Mucosa of descending colon (tissue), 3 donors: ENCODE measurements around the gene SEC61A2. TPM values are rescaled to one million over a fixed set of nuclear protein-coding genes. Genes with fewer than 3 reads are reported as not detected.
A peak's percentile ranks its signal among the peaks of the same experiment; 100 is the strongest.

Experiments
- ATAC-seq: fragments of 200-7000 bp; cut with Tn5 transposase; one replicate; pipeline ENCODE4 v1.9.1; 2020; ENCODE audit warnings: mild to moderate bottlenecking, moderate library complexity
- DNase-seq, 3 donors: peaks; one replicate each; pipeline ENCODE4 v3.0.0-alpha.2; 2020
- H3K36me3 ChIP-seq: fragments of 200-600 bp; one replicate; pipeline ENCODE4 v1.8.0; 2021; ENCODE audit warnings: low read depth, mild to moderate bottlenecking
- H3K4me1 ChIP-seq: fragments of 200-600 bp; one replicate; pipeline ENCODE4 v1.8.0; 2021; ENCODE audit warnings: low read depth, mild to moderate bottlenecking
- H3K4me3 ChIP-seq: fragments of 200-600 bp; one replicate; pipeline ENCODE4 v1.8.0; 2021; ENCODE audit warnings: mild to moderate bottlenecking
- H3K9me3 ChIP-seq: fragments of 200-600 bp; one replicate; pipeline ENCODE4 v1.8.0; 2021; ENCODE audit warnings: mild to moderate bottlenecking
- intact Hi-C, 2 donors: fragments of 100-400 bp; cut with DNase I in 1 of 2; cut with micrococcal nuclease in 1 of 2; formaldehyde crosslinking; loops; one replicate each; pipeline versions ENCODE4 v1.11.0 to v1.11.1; 2022; cut with DNase I, micrococcal nuclease
- total RNA-seq, 3 donors: library from RNA; stranded (reverse); fragmentation: NEBNext Ultra II Directional in 2 of 3; extraction: Animal tissue kit (Norgen Biotek cat#: 25700) in 2 of 3; gene quantifications; one replicate each; pipeline versions ENCODE4 v1.2.1 to v1.2.4, GENCODE V29; 2021 to 2023
- TF ChIP-seq, protein P1 (sequence below): fragments of 200-600 bp; IDR thresholded peaks from one replicate; pipeline ENCODE4 v1.8.0; 2022; ENCODE audit warnings: antibody characterized with exemption, mild to moderate bottlenecking
- donor health status: DM: no; HTN: no; CAD: no; lungs with moderate emphysema.
- donor health status: DM: no; HTN: no; CAD: no.
- donor health status: DM: no; HTN: yes; CAD: no.

SEC61A2 gene
- total RNA-seq, 3 donors from 2014 or later: 4.9 to 6.5 (median 5.0) TPM

- ATAC-seq: peak; percentile 39
- Histone ChIP-seq H3K36me3 (no peaks in the 10 kb centered on the region), H3K4me3 (peak overlapping the region; percentile 70), H3K4me1 (peaks cover 25% of the 10 kb centered on the region), H3K9me3 (no peaks in the 10 kb centered on the region)
- intact Hi-C loops: no loop called here
- TF ChIP-seq, protein P1, sequence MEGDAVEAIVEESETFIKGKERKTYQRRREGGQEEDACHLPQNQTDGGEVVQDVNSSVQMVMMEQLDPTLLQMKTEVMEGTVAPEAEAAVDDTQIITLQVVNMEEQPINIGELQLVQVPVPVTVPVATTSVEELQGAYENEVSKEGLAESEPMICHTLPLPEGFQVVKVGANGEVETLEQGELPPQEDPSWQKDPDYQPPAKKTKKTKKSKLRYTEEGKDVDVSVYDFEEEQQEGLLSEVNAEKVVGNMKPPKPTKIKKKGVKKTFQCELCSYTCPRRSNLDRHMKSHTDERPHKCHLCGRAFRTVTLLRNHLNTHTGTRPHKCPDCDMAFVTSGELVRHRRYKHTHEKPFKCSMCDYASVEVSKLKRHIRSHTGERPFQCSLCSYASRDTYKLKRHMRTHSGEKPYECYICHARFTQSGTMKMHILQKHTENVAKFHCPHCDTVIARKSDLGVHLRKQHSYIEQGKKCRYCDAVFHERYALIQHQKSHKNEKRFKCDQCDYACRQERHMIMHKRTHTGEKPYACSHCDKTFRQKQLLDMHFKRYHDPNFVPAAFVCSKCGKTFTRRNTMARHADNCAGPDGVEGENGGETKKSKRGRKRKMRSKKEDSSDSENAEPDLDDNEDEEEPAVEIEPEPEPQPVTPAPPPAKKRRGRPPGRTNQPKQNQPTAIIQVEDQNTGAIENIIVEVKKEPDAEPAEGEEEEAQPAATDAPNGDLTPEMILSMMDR: no peak
- peak; percentile 49 to 66 (median 63) for DNase-seq
Measured at GRCh38 chr10:12194752-12195271, 65.3 kb downstream of the SEC61A2 start.

DNA sequence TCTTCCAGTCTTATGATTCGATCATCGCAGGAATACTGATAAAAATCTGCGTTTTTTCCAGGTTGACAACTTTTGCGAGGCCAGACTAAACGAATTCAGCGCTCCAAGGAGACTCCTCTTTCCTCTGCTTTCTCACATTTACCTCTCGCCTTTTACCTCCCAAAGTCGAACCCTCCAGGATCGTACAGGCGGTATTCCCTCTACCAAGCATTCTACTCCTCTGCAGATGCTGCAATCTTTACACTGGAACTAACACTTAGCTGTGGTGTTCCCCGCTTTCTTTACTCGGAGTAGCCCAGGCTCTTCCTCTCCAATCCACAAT, 65.8 kb downstream of the SEC61A2 start:
- Histone ChIP-seq H3K36me3 (no peaks in the 10 kb centered on the region), H3K4me1 (peaks cover 25% of the 10 kb centered on the region), H3K9me3 (no peaks in the 10 kb centered on the region), H3K4me3 (peak overlapping the region; percentile 70)
- ATAC-seq: no peak
- TF ChIP-seq, protein P1: no peak
- DNase-seq: no peak
- intact Hi-C loops: no loop called here

- intact Hi-C loops: no loop called here
- Histone ChIP-seq H3K9me3 (no peaks in the 10 kb centered on the region), H3K36me3 (no peaks in the 10 kb centered on the region), H3K4me3 (peak within 1 kb of the TSS; percentile 70), H3K4me1 (peaks cover 25% of the 10 kb centered on the region)
- ATAC-seq (peak; percentile 98), DNase-seq (peak; percentile 89 to 92 (median 91))
- TF ChIP-seq, protein P1: no peak
Measured at GRCh38 chr10:12195603-12196506, 66.4 kb downstream of the SEC61A2 start, which contains the start of the genes CDC123 and NUDT5. Gene CDC123, plus strand, starts transcription at chr10:12196188. Its CDS starts 58 bp downstream, at chr10:12196246. Gene NUDT5, minus strand, starts transcription at chr10:12195891. Its CDS starts 9,600 bp downstream, at chr10:12186291.

DNA sequence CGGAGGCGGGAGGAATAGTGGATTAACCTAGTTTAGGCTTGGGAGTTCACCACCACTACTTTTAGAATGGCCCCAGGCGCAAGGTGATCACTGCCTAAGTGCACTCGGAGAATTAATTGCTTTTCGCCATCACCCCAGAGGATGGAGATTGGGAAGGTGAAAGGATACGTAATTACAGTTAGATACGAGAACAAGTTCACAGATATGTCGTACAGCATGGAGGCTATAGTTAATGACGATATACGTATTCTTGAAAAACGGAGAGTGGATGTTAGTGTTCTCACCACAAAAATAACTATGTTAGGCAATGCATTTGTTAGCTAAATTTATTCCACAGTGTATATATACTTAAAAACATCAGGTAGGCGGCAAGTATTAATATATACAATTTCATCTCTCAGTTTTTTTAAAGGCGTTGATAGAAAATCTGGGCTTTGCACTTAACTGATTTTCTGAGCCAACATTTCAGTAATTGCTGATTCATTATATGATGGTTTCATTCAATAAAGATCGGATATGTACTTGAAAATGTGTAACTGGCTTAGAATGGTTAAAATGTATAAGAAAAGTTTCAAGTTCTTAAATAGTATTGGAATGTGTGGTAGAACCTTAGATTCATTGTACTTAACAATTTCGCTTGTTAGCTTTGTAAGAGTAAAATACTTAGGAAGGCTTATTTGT, 67.2 kb downstream of the SEC61A2 start:
- TF ChIP-seq, protein P1: no peak
- Histone ChIP-seq H3K36me3 (no peaks in the 10 kb centered on the region), H3K9me3 (no peaks in the 10 kb centered on the region), H3K4me1 (peaks cover 25% of the 10 kb centered on the region), H3K4me3 (peak overlapping the region; percentile 70)
- no peak for DNase-seq
- ATAC-seq: no peak
- intact Hi-C loops: no loop called here

- TF ChIP-seq, protein P1: no peak
- Histone ChIP-seq H3K4me1 (peaks cover 25% of the 10 kb centered on the region), H3K36me3 (no peaks in the 10 kb centered on the region), H3K4me3 (no peak overlapping the region), H3K9me3 (no peaks in the 10 kb centered on the region)
- intact Hi-C loops: no loop called here
- ATAC-seq (no peak), DNase-seq (no peak)
Measured at GRCh38 chr10:12198156-12198555, 68.7 kb downstream of the SEC61A2 start.
